Testis (tissue), 3 donors: ENCODE measurements around the gene CHD1. TPM values are rescaled to one million over a fixed set of nuclear protein-coding genes. Genes with fewer than 3 reads are reported as not detected.

ENCODE experiments used
- DNase-seq: peaks from one replicate; pipeline ENCODE4 v3.0.0-alpha.2; 2019
- H3K27ac ChIP-seq, 2 donors: fragments of 200-600 bp; sonication (generic); one replicate each; pipeline ENCODE4 v1.5.1; 2019
- H3K27me3 ChIP-seq: fragments of 200-600 bp; sonication (generic); one replicate; pipeline ENCODE4 v1.5.1; 2019
- H3K36me3 ChIP-seq: fragments of 200-600 bp; sonication (generic); one replicate; pipeline ENCODE4 v1.5.1; 2017; ENCODE audit warnings: low read depth; ENCODE audit errors: missing control alignments
- H3K4me1 ChIP-seq: fragments of 200-600 bp; sonication (generic); one replicate; pipeline ENCODE4 v1.5.1; 2019
- H3K4me3 ChIP-seq, 2 donors: fragments of 200-600 bp; sonication (generic); one replicate each; pipeline ENCODE4 v1.5.1; 2017 to 2019
- H3K9me3 ChIP-seq: fragments of 200-600 bp; sonication (generic); one replicate; pipeline ENCODE4 v1.5.1; 2017
- CTCF ChIP-seq, 3 experiments: fragments of 450-650 bp in 2 of 3; fragments of 200-600 bp in 1 of 3; sonication (generic) in 1 of 3; IDR thresholded peaks; one replicate each; pipeline ENCODE4 v1.5.1; 2016 to 2019; ENCODE audit warnings: antibody characterized with exemption in 3 of 3, mild to moderate bottlenecking in 2 of 3, moderate library complexity in 1 of 3
- POLR2A ChIP-seq: fragments of 450-650 bp; IDR thresholded peaks from one replicate; pipeline ENCODE4 v1.6.1; 2017; ENCODE audit warnings: antibody characterized with exemption, mild to moderate bottlenecking, moderate library complexity
- WGBS, 2 donors: methylation state at CpG; one replicate each; pipeline ENCODE4 v1.1.5; 2018; 5-methylcytosine and 5-hydroxymethylcytosine counted together
- intact Hi-C: fragments of 100-400 bp; cut with DNase I; formaldehyde crosslinking; loops from one replicate; pipeline ENCODE4 v1.15.1; 2023; ENCODE audit warnings: low total_unique reads
- polyA plus RNA-seq: library from polyadenylated mRNA; stranded (reverse); fragments of 350-450 nt; fragmentation: Illumina TruSeq; extraction: RNeasy Lipid Tissue Mini Kit (QIAGEN cat#74804); gene quantifications from one replicate; pipeline ENCODE4 v1.2.3, GENCODE V29; 2014; ENCODE audit warnings: low read depth, low replicate concordance; ENCODE audit not compliant: insufficient read depth
- total RNA-seq, 2 donors: library from RNA; depleted of rRNA; stranded (reverse); fragments of >200 nt; gene quantifications; one replicate each; pipeline ENCODE4 v1.2.3, GENCODE V29; 2016

CHD1 gene
- total and polyA plus RNA-seq, 3 donors from 2014 or later, result 23.7 to 117 (median 104) TPM

- Histone ChIP-seq H3K4me3 (no peak overlapping the region), H3K27me3 (no peaks in the 10 kb centered on the region), H3K36me3 (no peaks in the 10 kb centered on the region), H3K9me3 (no peaks in the 10 kb centered on the region), H3K4me1 (no peaks in the 10 kb centered on the region), H3K27ac (no peak overlapping the region)
- intact Hi-C loops, result no loop called here
- 80 to 84% methylated on average over 5 of the region's 5 CpGs for WGBS, 2 donors
- TF ChIP-seq CTCF (IDR thresholded peaks at IDR 0.05) (no peak), POLR2A (no peak)
- DNase-seq, result no peak
Measured at GRCh38 chr5:98954392-98955028, 25.7 kb upstream of the CHD1 start.

- TF ChIP-seq CTCF (IDR thresholded peaks at IDR 0.05), result no peak
- no peak for TF ChIP-seq POLR2A
- Histone ChIP-seq H3K9me3 (no peaks in the 10 kb centered on the region), H3K4me1 (peaks cover 7% of the 10 kb centered on the region), H3K4me3 (no peak overlapping the region), H3K27me3 (no peaks in the 10 kb centered on the region), H3K27ac (no peak overlapping the region), H3K36me3 (no peaks in the 10 kb centered on the region)
- 76 to 89% methylated on average over 3 of the region's 3 CpGs for WGBS, 2 donors
- no peak for DNase-seq
- intact Hi-C loops, result no loop called here
Measured at GRCh38 chr5:98942847-98943246, 14.0 kb upstream of the CHD1 start.

GRCh38 chr5:98941131-98941883 lies 12.5 kb upstream of the CHD1 start:
- WGBS, 2 donors, result 75 to 85% methylated on average over 6 of the region's 6 CpGs
- DNase-seq, result no peak
- Histone ChIP-seq H3K36me3 (no peaks in the 10 kb centered on the region), H3K4me3 (no peak overlapping the region), H3K27me3 (no peaks in the 10 kb centered on the region), H3K4me1 (peaks cover 7% of the 10 kb centered on the region), H3K27ac (no peak overlapping the region), H3K9me3 (no peaks in the 10 kb centered on the region)
- TF ChIP-seq CTCF (IDR thresholded peaks at IDR 0.05) (no peak), POLR2A (no peak)
- intact Hi-C loops, result no loop called here

- Histone ChIP-seq H3K27ac (no peak overlapping the region), H3K36me3 (no peaks in the 10 kb centered on the region), H3K9me3 (no peaks in the 10 kb centered on the region), H3K4me3 (no peak overlapping the region), H3K4me1 (peaks cover 7% of the 10 kb centered on the region), H3K27me3 (no peaks in the 10 kb centered on the region)
- TF ChIP-seq CTCF (IDR thresholded peaks at IDR 0.05), result no peak
- no peak for TF ChIP-seq POLR2A
- WGBS, 2 donors, result 38 to 47% methylated on average over 2 of the region's 2 CpGs
- intact Hi-C loops, result no loop called here
- no peak for DNase-seq
Measured at GRCh38 chr5:98940581-98940980, 11.8 kb upstream of the CHD1 start.
